ENCODE results near the gene TMEM214. TPM values are rescaled to one million over a fixed set of nuclear protein-coding genes. Genes with fewer than 3 reads are reported as not detected.

Gene TMEM214
- total and polyA plus RNA-seq, 2 of the 8 experiments (the other 6 are each of a cell fraction or from before 2014, with no cell fraction given), result 49.7 to 71.0 TPM

DNA sequence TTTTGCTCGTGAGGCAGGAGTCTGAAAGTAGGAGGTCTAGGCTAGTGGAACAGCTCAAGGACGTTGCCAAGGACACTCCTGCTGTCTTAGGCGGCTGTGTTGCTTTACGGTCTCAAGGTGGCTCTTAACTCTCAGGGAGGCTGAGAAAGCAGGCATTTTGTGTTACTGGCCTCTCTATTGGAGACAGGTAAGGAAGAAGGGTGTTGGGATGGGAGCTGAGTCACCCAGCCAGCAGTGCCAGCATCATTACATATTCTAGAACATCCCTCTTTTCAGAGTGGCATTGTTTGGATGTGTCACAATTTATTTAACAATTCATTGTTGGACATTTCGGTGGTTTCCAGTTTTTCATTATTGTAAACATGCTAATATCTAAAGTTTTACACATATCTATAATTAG, 30.8 kb upstream of the TMEM214 start:
- Histone ChIP-seq H4K91ac (replicated peaks; ENCODE audit: insufficient read length, low read length) (no peak overlapping the region), H3K9me3 (ENCODE audit: insufficient read depth in 2 of 2, low read depth in 1 of 2, low read length in 1 of 2) (no peaks in the 10 kb centered on the region), H3K4ac (replicated peaks; ENCODE audit: insufficient read length, low read depth, low read length) (no peak overlapping the region), H4K8ac (ENCODE audit: extremely low read depth, insufficient read depth, low read length) (no peak overlapping the region), H3K79me1 (ENCODE audit: low read depth, low read length) (no peaks in the 10 kb centered on the region; the same call in 1 of the 2 replicates), H3K9ac (replicated peaks in 1 of 4; ENCODE audit: extremely low read depth in 1 of 4, low read depth in 3 of 4, low read length in 3 of 4) (no peak overlapping the region), H4K20me1 (replicated peaks in 1 of 2; ENCODE audit: control insufficient read depth in 1 of 2, insufficient read depth in 2 of 2, low read length in 2 of 2) (no peaks in the 10 kb centered on the region), H3K23ac (ENCODE audit: insufficient read length) (no peak overlapping the region), H2BK20ac (ENCODE audit: low read length) (no peak overlapping the region), H3K4me2 (ENCODE audit: insufficient read depth in 1 of 2, low read depth in 2 of 2, low read length in 2 of 2) (no peak overlapping the region), H2BK5ac (ENCODE audit: low read depth, low read length) (no peak overlapping the region), H3K27ac (ENCODE audit: low read depth, low read length) (no peak overlapping the region), H3K79me2 (ENCODE audit: control insufficient read depth in 1 of 2, insufficient read depth in 2 of 2, low read length in 2 of 2) (no peaks in the 10 kb centered on the region), H2BK120ac (replicated peaks; ENCODE audit: low read depth, low read length) (no peak overlapping the region), H3K56ac (replicated peaks; ENCODE audit: insufficient read length, low read depth, low read length) (no peak overlapping the region), H3K27me3 (replicated peaks in 1 of 4; ENCODE audit: control insufficient read depth in 3 of 4, extremely low read depth in 1 of 4, insufficient read depth in 3 of 4, low read length in 3 of 4) (no peaks in the 10 kb centered on the region; a peak in 2 of 7 replicates), H3K23me2 (ENCODE audit: low read depth, low read length) (no peaks in the 10 kb centered on the region), H3K18ac (ENCODE audit: extremely low read depth, low read length) (no peak overlapping the region), H3K4me3 (ENCODE audit: extremely low read depth in 1 of 4, insufficient read depth in 2 of 4, low read depth in 3 of 4, low read length in 4 of 4) (no peak overlapping the region), H3K4me1 (replicated peaks in 1 of 4; ENCODE audit: control insufficient read depth in 3 of 4, insufficient read depth in 4 of 4, low read length in 3 of 4) (0 out of 7 replicates have a peak, but pooled peaks cover 0 to 2% (median 0%) of the 10 kb centered on the region in 4 experiments), H3K14ac (ENCODE audit: insufficient read length) (no peak overlapping the region), H2AK5ac (ENCODE audit: low read depth, low read length) (no peak overlapping the region), H2BK12ac (ENCODE audit: low read depth, low read length) (no peak overlapping the region), H4K5ac (ENCODE audit: insufficient read length, low read depth, low read length) (no peak overlapping the region), H3K36me3 (ENCODE audit: control insufficient read depth in 2 of 4, insufficient read depth in 4 of 4, low read length in 3 of 4) (no peaks in the 10 kb centered on the region), H2BK15ac (ENCODE audit: low read length) (no peak overlapping the region), H2AFZ (ENCODE audit: low read length) (no peak overlapping the region)
- DNase-seq (ENCODE audit: low read depth in 1 of 2, low spot score in 2 of 2), result no peak
- ChIA-PET POLR2A (ENCODE audit: partially characterized antibody) (interaction anchor here (1.2 to 1.5 kb wide), 2 partner anchors 18 to 32 kb away, joined by 3 to 6 read pairs; no protein-coding TSS in a partner anchor), CTCF (ENCODE audit: partially characterized antibody) (interaction anchor here (1.5 to 3.8 kb wide), 3 partner anchors 15 to 40 kb away, joined by 4 to 19 read pairs (median 10); no protein-coding TSS in a partner anchor)
- no peak for FAIRE-seq
- WGBS, 2 experiments (ENCODE audit: extremely low coverage in 1 of 2, insufficient coverage in 1 of 2, insufficient read length in 1 of 2, insufficient replicate concordance in 2 of 2, low coverage in 1 of 2, low lambda C conversion rate in 2 of 2, missing lambda C conversion rate in 1 of 2), result 74% methylated on average over 5 of the region's 5 CpGs; no CpG with 5 or more reads in 1 of the 2 experiments
- TF ChIP-seq, protein P1, sequence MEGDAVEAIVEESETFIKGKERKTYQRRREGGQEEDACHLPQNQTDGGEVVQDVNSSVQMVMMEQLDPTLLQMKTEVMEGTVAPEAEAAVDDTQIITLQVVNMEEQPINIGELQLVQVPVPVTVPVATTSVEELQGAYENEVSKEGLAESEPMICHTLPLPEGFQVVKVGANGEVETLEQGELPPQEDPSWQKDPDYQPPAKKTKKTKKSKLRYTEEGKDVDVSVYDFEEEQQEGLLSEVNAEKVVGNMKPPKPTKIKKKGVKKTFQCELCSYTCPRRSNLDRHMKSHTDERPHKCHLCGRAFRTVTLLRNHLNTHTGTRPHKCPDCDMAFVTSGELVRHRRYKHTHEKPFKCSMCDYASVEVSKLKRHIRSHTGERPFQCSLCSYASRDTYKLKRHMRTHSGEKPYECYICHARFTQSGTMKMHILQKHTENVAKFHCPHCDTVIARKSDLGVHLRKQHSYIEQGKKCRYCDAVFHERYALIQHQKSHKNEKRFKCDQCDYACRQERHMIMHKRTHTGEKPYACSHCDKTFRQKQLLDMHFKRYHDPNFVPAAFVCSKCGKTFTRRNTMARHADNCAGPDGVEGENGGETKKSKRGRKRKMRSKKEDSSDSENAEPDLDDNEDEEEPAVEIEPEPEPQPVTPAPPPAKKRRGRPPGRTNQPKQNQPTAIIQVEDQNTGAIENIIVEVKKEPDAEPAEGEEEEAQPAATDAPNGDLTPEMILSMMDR (IDR thresholded peaks at IDR 0.05; ENCODE audit: control extremely low read depth in 1 of 3, insufficient read depth in 1 of 3, low read depth in 1 of 3, low read length in 3 of 3), result 0 out of 4 replicates have a peak, but pooled peaks of 1 of the 3 experiments have one; percentile 4
- TF ChIP-seq HDAC2 (IDR thresholded peaks at IDR 0.05; ENCODE audit: borderline replicate concordance in 1 of 2, low read depth in 2 of 2, low read length in 2 of 2), result no peak

Data from H1 (cell line).